Measurements from ENCODE around the gene ADIPOQ. TPM values are rescaled to one million over a fixed set of nuclear protein-coding genes. Genes with fewer than 3 reads are reported as not detected.

The ADIPOQ gene
- total RNA-seq, 1 donor from 2014 or later, result 0.69 TPM

DNA sequence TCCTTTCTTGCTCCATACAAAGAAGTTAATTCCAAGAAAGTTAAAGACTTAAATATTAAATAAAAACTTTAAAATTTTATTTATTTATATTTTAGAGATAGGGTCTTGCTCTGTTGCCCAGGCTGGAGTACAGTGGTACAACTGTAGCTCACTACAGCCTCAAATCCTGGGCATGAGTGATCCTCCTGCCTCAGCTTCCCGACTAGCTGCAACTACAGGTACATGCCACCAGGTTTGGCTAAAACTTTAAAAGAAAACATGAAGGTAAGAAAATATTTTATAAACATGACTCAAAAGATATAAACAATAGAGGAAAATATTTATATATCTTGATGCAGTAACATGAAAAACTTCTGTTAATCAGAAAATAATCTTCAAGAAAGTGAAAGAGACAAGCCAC, 33.2 kb downstream of the ADIPOQ start:
- Histone ChIP-seq H3K9me3 (replicated peaks) (no peaks in the 10 kb centered on the region), H3K4me3 (no peak overlapping the region), H3K4me1 (peaks cover 7% of the 10 kb centered on the region), H3K36me3 (no peaks in the 10 kb centered on the region), H3K27ac (replicated peaks) (no peak overlapping the region), H3K27me3 (ENCODE audit: low read depth) (no peaks in the 10 kb centered on the region)
- intact Hi-C loops (cut with micrococcal nuclease), result no loop called here
- no peak for DNase-seq
- TF ChIP-seq, protein P1, sequence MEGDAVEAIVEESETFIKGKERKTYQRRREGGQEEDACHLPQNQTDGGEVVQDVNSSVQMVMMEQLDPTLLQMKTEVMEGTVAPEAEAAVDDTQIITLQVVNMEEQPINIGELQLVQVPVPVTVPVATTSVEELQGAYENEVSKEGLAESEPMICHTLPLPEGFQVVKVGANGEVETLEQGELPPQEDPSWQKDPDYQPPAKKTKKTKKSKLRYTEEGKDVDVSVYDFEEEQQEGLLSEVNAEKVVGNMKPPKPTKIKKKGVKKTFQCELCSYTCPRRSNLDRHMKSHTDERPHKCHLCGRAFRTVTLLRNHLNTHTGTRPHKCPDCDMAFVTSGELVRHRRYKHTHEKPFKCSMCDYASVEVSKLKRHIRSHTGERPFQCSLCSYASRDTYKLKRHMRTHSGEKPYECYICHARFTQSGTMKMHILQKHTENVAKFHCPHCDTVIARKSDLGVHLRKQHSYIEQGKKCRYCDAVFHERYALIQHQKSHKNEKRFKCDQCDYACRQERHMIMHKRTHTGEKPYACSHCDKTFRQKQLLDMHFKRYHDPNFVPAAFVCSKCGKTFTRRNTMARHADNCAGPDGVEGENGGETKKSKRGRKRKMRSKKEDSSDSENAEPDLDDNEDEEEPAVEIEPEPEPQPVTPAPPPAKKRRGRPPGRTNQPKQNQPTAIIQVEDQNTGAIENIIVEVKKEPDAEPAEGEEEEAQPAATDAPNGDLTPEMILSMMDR (IDR thresholded peaks at IDR 0.05; ENCODE audit: borderline replicate concordance), result no peak

DNA sequence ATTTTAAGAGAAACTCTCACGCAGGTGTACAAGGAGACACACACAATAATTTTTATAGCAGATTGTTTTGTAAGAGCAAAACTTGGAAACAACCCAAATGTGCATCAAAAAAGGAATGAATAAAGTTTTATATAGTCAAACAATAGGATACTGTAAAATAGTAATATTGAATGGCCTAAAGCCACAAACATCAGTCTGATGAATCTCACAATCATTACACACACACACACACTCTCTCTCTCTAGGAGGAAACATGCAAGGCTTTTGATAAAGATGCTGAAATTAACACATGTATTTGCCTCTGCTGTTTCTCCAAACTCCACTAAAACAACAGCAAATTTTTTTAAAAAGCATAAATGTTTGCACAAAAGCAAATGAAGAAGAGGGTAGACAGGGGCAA, 37.3 kb downstream of the ADIPOQ start:
- Histone ChIP-seq H3K4me1 (no peaks in the 10 kb centered on the region), H3K27me3 (ENCODE audit: low read depth) (no peaks in the 10 kb centered on the region), H3K4me3 (no peak overlapping the region), H3K36me3 (no peaks in the 10 kb centered on the region), H3K27ac (replicated peaks) (no peak overlapping the region), H3K9me3 (replicated peaks) (no peaks in the 10 kb centered on the region)
- DNase-seq, result no peak
- intact Hi-C loops (cut with micrococcal nuclease), result no loop called here
- TF ChIP-seq, protein P1 (IDR thresholded peaks at IDR 0.05; ENCODE audit: borderline replicate concordance), result no peak

DNA sequence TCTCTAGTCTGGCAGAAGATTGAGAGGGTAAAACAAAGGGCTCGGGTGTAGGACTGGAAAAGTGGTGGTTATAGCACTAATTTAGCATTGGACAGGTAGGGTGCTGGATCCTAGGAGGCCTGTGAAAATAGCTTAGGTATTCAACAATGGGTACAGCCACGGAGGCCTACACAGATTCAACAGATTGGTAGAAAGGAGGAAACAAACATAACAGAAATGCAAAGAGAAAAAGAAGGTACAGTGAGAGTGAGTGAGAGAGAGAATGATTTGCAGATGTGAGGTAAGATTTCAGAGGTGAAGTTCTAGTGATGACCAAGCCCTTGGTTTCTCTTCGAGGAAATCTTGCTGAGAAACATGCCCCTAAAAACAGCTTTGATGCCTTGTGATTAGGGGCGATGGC, 37.9 kb downstream of the ADIPOQ start:
- Histone ChIP-seq H3K27me3 (ENCODE audit: low read depth) (no peaks in the 10 kb centered on the region), H3K27ac (replicated peaks) (no peak overlapping the region), H3K4me1 (no peaks in the 10 kb centered on the region), H3K4me3 (no peak overlapping the region), H3K36me3 (no peaks in the 10 kb centered on the region), H3K9me3 (replicated peaks) (no peaks in the 10 kb centered on the region)
- DNase-seq, result no peak
- intact Hi-C loops (cut with micrococcal nuclease), result no loop called here
- TF ChIP-seq, protein P1 (IDR thresholded peaks at IDR 0.05; ENCODE audit: borderline replicate concordance), result no peak

- DNase-seq, result no peak
- H3K27ac ChIP-seq (replicated peaks), result no peak overlapping the region
- H3K4me3 ChIP-seq, result no peak overlapping the region
- intact Hi-C loops (cut with micrococcal nuclease), result no loop called here
- no peaks in the 10 kb centered on the region for H3K36me3 ChIP-seq
- H3K4me1 ChIP-seq, result no peaks in the 10 kb centered on the region
- TF ChIP-seq, protein P1 (IDR thresholded peaks at IDR 0.05; ENCODE audit: borderline replicate concordance), result no peak
- H3K9me3 ChIP-seq (replicated peaks), result no peaks in the 10 kb centered on the region
- H3K27me3 ChIP-seq (ENCODE audit: low read depth), result no peaks in the 10 kb centered on the region
These were observed 39.6 kb downstream of the ADIPOQ start for GRCh38 chr3:186882150-186882524.

DNA sequence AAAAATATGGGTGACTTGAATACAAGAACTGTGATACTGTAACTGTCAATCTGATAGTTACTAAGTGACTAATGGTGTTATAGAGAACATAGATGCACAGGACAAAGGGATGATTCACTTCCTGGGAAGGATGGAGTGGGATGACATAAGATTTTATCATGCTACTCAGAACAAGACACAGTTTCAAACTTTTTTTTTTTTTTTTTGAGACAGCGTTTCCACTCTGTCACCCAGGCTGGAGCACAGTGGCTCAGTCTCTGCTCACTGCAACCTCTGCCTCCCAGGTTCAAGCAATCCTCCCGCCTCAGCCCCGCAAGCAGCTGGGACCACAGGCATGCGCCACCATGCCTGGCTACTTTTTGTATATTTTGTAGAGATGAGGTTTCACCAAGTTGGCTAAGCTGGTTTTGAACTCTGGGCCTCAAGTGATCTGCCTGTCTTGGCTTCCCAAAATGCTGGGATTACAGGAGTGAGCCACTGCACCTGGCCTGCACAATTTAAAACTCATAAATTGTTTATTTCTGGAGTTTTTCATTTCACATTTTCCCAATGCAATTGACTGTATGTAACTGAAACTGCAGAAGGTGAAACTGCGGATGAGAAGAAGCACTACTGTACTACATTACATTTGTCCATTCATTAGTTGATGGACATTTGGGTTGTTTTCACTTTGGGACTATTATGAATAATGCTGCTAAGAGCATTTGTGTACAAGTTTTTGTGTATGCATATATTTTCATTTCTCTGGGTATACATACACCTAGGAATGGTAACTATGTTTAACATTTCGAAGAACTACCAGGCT, 40.6 kb downstream of the ADIPOQ start:
- TF ChIP-seq, protein P1 (IDR thresholded peaks at IDR 0.05; ENCODE audit: borderline replicate concordance), result no peak
- no peak overlapping the region for H3K4me3 ChIP-seq
- H3K9me3 ChIP-seq (replicated peaks), result no peaks in the 10 kb centered on the region
- no peak overlapping the region for H3K27ac ChIP-seq (replicated peaks)
- no peaks in the 10 kb centered on the region for H3K27me3 ChIP-seq (ENCODE audit: low read depth)
- DNase-seq, result no peak
- H3K36me3 ChIP-seq, result no peaks in the 10 kb centered on the region
- peaks cover 4% of the 10 kb centered on the region for H3K4me1 ChIP-seq
- intact Hi-C loops (cut with micrococcal nuclease), result no loop called here

Data from left ventricle myocardium inferior (tissue), 1 donor.